ENCODE data around the gene TMEM61.

The TMEM61 gene

DNA sequence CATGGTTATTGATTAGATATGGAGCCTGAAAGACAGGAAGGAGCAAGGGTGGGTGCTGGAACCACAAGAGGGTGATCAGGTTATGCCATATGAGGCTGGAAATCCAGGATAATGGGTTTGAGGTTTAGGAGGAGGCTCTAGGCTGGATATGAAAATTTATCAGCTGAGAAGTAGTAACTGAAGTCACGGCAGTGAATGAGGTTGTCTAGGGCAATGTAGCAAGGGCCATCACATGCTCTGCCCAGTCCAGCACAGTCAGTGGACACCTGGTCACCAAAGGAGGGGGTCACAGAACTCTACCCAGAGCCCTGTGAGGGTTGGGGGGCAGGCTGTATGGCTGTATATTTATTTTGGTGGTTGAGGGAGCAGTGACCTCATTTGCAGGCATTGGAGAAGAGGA lies 10.5 kb upstream of the TMEM61 start:
- no peaks in the 10 kb centered on the region for H3K36me3 ChIP-seq (ENCODE audit: insufficient read depth, low read length)
- no peaks in the 10 kb centered on the region for H3K9me3 ChIP-seq (ENCODE audit: insufficient read depth, low read depth, low read length)
- no peak overlapping the region for H3K4me3 ChIP-seq (ENCODE audit: low read length, poor library complexity, severe bottlenecking)
- TF ChIP-seq EZH2phosphoT487 (IDR thresholded peaks at IDR 0.05; ENCODE audit: borderline replicate concordance), result no peak
- TF ChIP-seq, protein P1, sequence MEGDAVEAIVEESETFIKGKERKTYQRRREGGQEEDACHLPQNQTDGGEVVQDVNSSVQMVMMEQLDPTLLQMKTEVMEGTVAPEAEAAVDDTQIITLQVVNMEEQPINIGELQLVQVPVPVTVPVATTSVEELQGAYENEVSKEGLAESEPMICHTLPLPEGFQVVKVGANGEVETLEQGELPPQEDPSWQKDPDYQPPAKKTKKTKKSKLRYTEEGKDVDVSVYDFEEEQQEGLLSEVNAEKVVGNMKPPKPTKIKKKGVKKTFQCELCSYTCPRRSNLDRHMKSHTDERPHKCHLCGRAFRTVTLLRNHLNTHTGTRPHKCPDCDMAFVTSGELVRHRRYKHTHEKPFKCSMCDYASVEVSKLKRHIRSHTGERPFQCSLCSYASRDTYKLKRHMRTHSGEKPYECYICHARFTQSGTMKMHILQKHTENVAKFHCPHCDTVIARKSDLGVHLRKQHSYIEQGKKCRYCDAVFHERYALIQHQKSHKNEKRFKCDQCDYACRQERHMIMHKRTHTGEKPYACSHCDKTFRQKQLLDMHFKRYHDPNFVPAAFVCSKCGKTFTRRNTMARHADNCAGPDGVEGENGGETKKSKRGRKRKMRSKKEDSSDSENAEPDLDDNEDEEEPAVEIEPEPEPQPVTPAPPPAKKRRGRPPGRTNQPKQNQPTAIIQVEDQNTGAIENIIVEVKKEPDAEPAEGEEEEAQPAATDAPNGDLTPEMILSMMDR (conservative IDR thresholded peaks at IDR 0.05; ENCODE audit: low read length), result no peak
- H3K4me1 ChIP-seq (ENCODE audit: insufficient read depth, low read length, poor library complexity, severe bottlenecking), result peaks cover 8% of the 10 kb centered on the region
- H2AFZ ChIP-seq (ENCODE audit: low read length), result no peak overlapping the region
- H3F3A ChIP-seq (ENCODE audit: low read depth), result no peaks in the 10 kb centered on the region
- no peaks in the 10 kb centered on the region for H3K79me2 ChIP-seq (ENCODE audit: insufficient read depth, low read length)
- H3K9me2 ChIP-seq (replicated peaks; ENCODE audit: low read depth, low read length), result no peaks in the 10 kb centered on the region
- H3K9ac ChIP-seq (ENCODE audit: low read depth, low read length, poor library complexity, severe bottlenecking), result no peak overlapping the region
- H3K4me2 ChIP-seq (ENCODE audit: low read depth, low read length, poor library complexity, severe bottlenecking), result no peak overlapping the region
- H3K27me3 ChIP-seq (ENCODE audit: insufficient read depth, low read length, poor library complexity, severe bottlenecking), result no peaks in the 10 kb centered on the region
- H4K20me1 ChIP-seq (ENCODE audit: insufficient read depth, low read length, poor library complexity, severe bottlenecking), result no peaks in the 10 kb centered on the region

DNA sequence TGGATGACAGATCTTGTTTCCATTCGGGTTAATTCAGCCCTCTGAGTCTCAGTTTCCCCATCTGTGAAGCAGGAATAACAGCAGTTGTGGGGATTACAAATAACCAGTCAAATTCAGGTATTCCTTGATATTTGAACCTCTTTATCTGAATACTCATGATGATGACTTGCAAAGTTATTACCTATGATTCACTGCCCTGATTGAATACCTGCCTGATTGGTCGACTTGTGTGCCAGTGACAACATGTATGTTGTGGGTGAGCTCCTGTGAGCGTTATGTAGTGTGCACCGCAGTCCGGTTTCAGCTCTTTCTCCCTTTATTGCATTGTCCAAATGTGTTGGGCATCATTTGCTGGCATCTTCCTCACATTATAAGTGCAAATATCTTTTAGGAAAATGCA lies 9.5 kb upstream of the TMEM61 start:
- Histone ChIP-seq H3K4me2 (ENCODE audit: low read depth, low read length, poor library complexity, severe bottlenecking) (no peak overlapping the region), H3K36me3 (ENCODE audit: insufficient read depth, low read length) (no peaks in the 10 kb centered on the region), H3K4me1 (ENCODE audit: insufficient read depth, low read length, poor library complexity, severe bottlenecking) (peaks cover 6% of the 10 kb centered on the region), H3K27me3 (ENCODE audit: insufficient read depth, low read length, poor library complexity, severe bottlenecking) (no peaks in the 10 kb centered on the region), H2AFZ (ENCODE audit: low read length) (no peak overlapping the region), H3K4me3 (ENCODE audit: low read length, poor library complexity, severe bottlenecking) (no peak overlapping the region), H3K79me2 (ENCODE audit: insufficient read depth, low read length) (no peaks in the 10 kb centered on the region), H3F3A (ENCODE audit: low read depth) (no peaks in the 10 kb centered on the region), H4K20me1 (ENCODE audit: insufficient read depth, low read length, poor library complexity, severe bottlenecking) (no peaks in the 10 kb centered on the region), H3K9me3 (ENCODE audit: insufficient read depth, low read depth, low read length) (no peaks in the 10 kb centered on the region), H3K9ac (ENCODE audit: low read depth, low read length, poor library complexity, severe bottlenecking) (no peak overlapping the region), H3K9me2 (replicated peaks; ENCODE audit: low read depth, low read length) (no peaks in the 10 kb centered on the region)
- no peak for TF ChIP-seq EZH2phosphoT487 (IDR thresholded peaks at IDR 0.05; ENCODE audit: borderline replicate concordance)
- TF ChIP-seq, protein P1 (conservative IDR thresholded peaks at IDR 0.05; ENCODE audit: low read length), result no peak

DNA sequence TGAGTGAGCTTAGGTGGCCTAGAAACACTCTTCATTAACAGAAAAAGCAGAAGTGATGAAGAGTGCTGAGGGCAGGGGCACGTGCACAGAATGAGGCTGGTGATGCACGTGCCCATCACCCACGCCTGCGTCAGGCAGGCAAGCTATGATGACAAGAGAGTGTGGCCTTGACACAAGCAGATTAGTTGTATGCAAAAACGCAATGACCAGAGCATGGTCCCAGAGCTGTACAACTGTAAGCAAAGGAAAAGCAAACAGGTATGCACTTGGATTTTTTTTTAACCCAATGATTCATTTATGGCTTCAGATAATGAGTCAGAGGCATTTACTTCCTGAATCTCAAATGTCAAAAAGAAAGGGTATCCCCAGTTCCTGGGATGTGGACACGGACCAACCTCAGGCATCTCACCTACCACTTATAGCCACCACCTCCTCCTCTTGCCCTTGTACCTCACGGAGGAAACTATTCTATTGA lies 9.1 kb upstream of the TMEM61 start:
- peaks cover 1% of the 10 kb centered on the region for H3K4me1 ChIP-seq (ENCODE audit: insufficient read depth, low read length, poor library complexity, severe bottlenecking)
- H3K9ac ChIP-seq (ENCODE audit: low read depth, low read length, poor library complexity, severe bottlenecking), result no peak overlapping the region
- no peaks in the 10 kb centered on the region for H3K79me2 ChIP-seq (ENCODE audit: insufficient read depth, low read length)
- no peak overlapping the region for H3K4me3 ChIP-seq (ENCODE audit: low read length, poor library complexity, severe bottlenecking)
- H3F3A ChIP-seq (ENCODE audit: low read depth), result no peaks in the 10 kb centered on the region
- TF ChIP-seq EZH2phosphoT487 (IDR thresholded peaks at IDR 0.05; ENCODE audit: borderline replicate concordance), result no peak
- TF ChIP-seq, protein P1 (conservative IDR thresholded peaks at IDR 0.05; ENCODE audit: low read length), result no peak
- no peaks in the 10 kb centered on the region for H3K9me2 ChIP-seq (replicated peaks; ENCODE audit: low read depth, low read length)
- no peaks in the 10 kb centered on the region for H3K36me3 ChIP-seq (ENCODE audit: insufficient read depth, low read length)
- H2AFZ ChIP-seq (ENCODE audit: low read length), result no peak overlapping the region
- no peaks in the 10 kb centered on the region for H3K9me3 ChIP-seq (ENCODE audit: insufficient read depth, low read depth, low read length)
- no peak overlapping the region for H3K4me2 ChIP-seq (ENCODE audit: low read depth, low read length, poor library complexity, severe bottlenecking)
- no peaks in the 10 kb centered on the region for H3K27me3 ChIP-seq (ENCODE audit: insufficient read depth, low read length, poor library complexity, severe bottlenecking)
- no peaks in the 10 kb centered on the region for H4K20me1 ChIP-seq (ENCODE audit: insufficient read depth, low read length, poor library complexity, severe bottlenecking)
